Osteoblast (primary cell): ENCODE data around the gene EFCAB12. TPM values are rescaled to one million over a fixed set of nuclear protein-coding genes. Genes with fewer than 3 reads are reported as not detected.
"Not testable (repeated sequence)": the region's sequence is repeated elsewhere in the genome, so short reads cannot be mapped to it uniquely, and the experiment has no call there.

Experiments used
- DNase-seq: peaks from one replicate; pipeline ENCODE4 v3.0.0; 2011; ENCODE audit warnings: low spot score, mixed read lengths; ENCODE audit not compliant: insufficient read length; ENCODE audit errors: missing footprints
- H2AFZ ChIP-seq: 2 replicates; pipeline ENCODE4 v1.6.0; 2011; ENCODE audit warnings: mild to moderate bottlenecking, low read length
- H3K27ac ChIP-seq: 2 replicates; pipeline ENCODE4 v1.5.1; 2011; ENCODE audit warnings: mild to moderate bottlenecking, low read depth, low read length, moderate library complexity
- H3K27me3 ChIP-seq: 2 replicates; pipeline ENCODE4 v1.6.0; 2012; ENCODE audit warnings: mild to moderate bottlenecking, control low read depth, inconsistent platforms, low read length, moderate library complexity; ENCODE audit not compliant: insufficient read depth
- H3K36me3 ChIP-seq: 2 replicates; pipeline ENCODE4 v1.5.1; 2011; ENCODE audit warnings: mild to moderate bottlenecking, low read length, control low read depth, moderate library complexity; ENCODE audit not compliant: insufficient read depth
- H3K4me1 ChIP-seq: 2 replicates; pipeline ENCODE4 v1.5.1; 2011; ENCODE audit warnings: mild to moderate bottlenecking, low read length, control low read depth, moderate library complexity; ENCODE audit not compliant: insufficient read depth
- H3K4me2 ChIP-seq: 2 replicates; pipeline ENCODE4 v1.6.0; 2011; ENCODE audit warnings: mild to moderate bottlenecking, low read length; ENCODE audit not compliant: insufficient read depth
- H3K4me3 ChIP-seq: fragments of 200-600 bp; sonication (generic); 3 replicates; pipeline ENCODE4 v1.5.1; 2012; ENCODE audit warnings: mild to moderate bottlenecking, low read length, inconsistent platforms; ENCODE audit not compliant: insufficient read depth
- H3K79me2 ChIP-seq: 2 replicates; pipeline ENCODE4 v1.6.0; 2012; ENCODE audit warnings: mild to moderate bottlenecking, low read length, control low read depth, inconsistent platforms; ENCODE audit not compliant: insufficient read depth
- H3K9me3 ChIP-seq: 2 replicates; pipeline ENCODE4 v1.5.1; 2011; ENCODE audit warnings: low read depth, low read length, control low read depth
- H4K20me1 ChIP-seq: 2 replicates; pipeline ENCODE4 v1.6.0; 2012; ENCODE audit warnings: mild to moderate bottlenecking, low read length, control low read depth; ENCODE audit not compliant: insufficient read depth
- CTCF ChIP-seq: IDR thresholded peaks from 2 replicates; pipeline ENCODE4 v1.5.1; 2011; ENCODE audit warnings: mild to moderate bottlenecking, low read depth, low read length, moderate library complexity; ENCODE audit errors: extremely low read depth
- total RNA-seq: library from RNA; depleted of rRNA; stranded (reverse); fragments of >200 nt; gene quantifications from 2 replicates; pipeline ENCODE4 v1.2.3, GENCODE V29; 2012

The EFCAB12 gene
- total RNA-seq, 1 donor = under 0.01 TPM

DNA sequence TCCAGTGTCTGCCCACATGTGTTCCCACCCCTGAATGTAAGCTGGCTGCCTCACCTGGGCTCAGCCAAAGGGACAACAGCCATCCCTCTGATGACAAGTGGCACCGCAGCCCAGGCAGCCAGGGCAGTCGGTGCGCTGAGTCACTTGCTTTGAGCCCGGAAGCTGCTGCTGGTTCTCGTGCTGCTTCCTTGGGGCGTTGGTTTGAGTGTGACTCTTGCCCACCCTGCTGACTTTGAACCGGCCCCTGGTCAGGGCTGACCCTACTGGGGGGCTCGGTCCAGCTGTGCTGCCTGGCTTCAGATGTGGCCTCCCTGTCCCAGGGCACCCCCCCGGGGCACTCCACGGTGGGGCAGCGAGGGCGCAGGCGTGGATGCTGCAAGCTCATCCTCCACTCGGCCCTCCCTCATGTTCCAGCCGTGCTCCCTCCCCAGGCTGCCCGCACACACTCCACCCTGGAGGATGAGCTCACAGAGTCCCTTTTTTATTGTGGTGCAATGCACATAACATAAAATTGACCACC is 62.1 kb downstream of the EFCAB12 start:
- Histone ChIP-seq H3K36me3 (no peaks in the 10 kb centered on the region), H3K4me3 (no peak overlapping the region), H2AFZ (no peak overlapping the region), H3K4me1 (no peaks in the 10 kb centered on the region), H3K4me2 (no peak overlapping the region), H3K79me2 (no peaks in the 10 kb centered on the region), H3K27ac (no peak overlapping the region), H3K27me3 (peaks cover 3% of the 10 kb centered on the region), H4K20me1 (no peaks in the 10 kb centered on the region), H3K9me3 (no peaks in the 10 kb centered on the region)
- no peak for TF ChIP-seq CTCF
- DNase-seq = peak; percentile 60

DNA sequence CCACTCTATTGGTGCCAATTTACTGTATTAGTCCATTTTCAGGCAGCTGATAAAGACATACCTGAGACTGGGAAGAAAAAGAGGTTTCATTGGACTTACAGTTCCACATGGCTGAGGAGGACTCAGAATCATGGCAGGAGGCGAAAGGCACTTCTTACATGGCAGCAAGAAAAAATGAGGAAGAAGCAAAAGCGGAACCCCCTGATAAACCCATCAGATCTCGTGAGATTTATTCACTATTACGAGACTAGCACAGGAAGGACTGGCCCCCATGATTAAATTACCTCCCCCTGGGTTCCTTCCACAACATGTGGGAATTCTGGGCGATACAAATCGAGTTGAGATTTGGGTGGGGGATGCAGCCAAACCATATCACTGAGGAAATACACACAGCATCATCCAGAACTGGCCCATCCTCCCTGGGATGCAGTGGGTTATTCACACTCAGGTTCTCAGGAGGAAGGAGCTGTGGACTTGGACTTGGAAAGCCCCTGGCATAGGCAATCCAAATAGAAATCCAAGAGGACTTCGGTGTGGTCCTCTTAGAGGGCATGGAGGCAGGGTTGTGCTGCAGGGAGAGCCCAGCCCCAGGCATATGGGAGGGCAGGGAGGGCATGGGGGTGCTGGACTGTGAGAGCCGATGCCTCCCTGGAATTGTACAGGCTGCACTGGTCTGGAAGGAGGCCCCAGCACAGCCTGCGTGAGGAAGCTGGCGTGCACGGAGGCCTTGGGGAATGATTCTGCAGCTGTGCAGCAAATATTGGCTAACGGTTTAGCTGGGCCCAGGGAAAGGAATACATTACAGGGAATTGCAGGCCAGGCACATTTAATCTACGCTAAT is 62.9 kb downstream of the EFCAB12 start:
- no peak overlapping the region for H3K4me2 ChIP-seq
- DNase-seq = no peak
- peaks cover 3% of the 10 kb centered on the region for H3K27me3 ChIP-seq
- TF ChIP-seq CTCF = no peak
- no peaks in the 10 kb centered on the region for H4K20me1 ChIP-seq
- H3K27ac ChIP-seq = no peak overlapping the region
- no peak overlapping the region for H2AFZ ChIP-seq
- H3K79me2 ChIP-seq = no peaks in the 10 kb centered on the region
- H3K4me1 ChIP-seq = no peaks in the 10 kb centered on the region
- H3K36me3 ChIP-seq = no peaks in the 10 kb centered on the region
- no peaks in the 10 kb centered on the region for H3K9me3 ChIP-seq
- H3K4me3 ChIP-seq = no peak overlapping the region

DNA sequence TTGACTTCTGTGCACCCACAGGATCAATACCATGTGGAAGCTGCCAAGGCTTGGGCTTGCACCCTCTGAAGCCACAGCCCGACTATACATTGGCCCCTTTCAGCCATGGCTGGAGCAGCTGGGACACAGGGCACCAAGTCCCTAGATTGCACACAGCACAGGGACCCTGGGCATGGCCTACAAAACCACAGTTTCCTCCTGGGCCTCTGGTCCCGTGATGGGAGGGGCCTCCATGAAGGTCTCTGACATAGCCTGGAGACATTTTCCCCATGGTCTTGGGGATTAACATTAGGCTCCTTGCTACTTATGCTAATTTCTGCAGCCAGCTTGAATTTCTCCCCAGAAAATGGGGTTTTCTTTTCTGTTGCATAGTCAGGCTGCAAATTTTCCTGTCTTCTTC is 63.6 kb downstream of the EFCAB12 start:
- not testable (repeated sequence) for H3K27ac ChIP-seq, H3K27me3 ChIP-seq, H4K20me1 ChIP-seq, H3K4me2 ChIP-seq, H3K4me3 ChIP-seq, H3K4me1 ChIP-seq, DNase-seq, H3K36me3 ChIP-seq, H3K9me3 ChIP-seq, H3K79me2 ChIP-seq, H2AFZ ChIP-seq

DNA sequence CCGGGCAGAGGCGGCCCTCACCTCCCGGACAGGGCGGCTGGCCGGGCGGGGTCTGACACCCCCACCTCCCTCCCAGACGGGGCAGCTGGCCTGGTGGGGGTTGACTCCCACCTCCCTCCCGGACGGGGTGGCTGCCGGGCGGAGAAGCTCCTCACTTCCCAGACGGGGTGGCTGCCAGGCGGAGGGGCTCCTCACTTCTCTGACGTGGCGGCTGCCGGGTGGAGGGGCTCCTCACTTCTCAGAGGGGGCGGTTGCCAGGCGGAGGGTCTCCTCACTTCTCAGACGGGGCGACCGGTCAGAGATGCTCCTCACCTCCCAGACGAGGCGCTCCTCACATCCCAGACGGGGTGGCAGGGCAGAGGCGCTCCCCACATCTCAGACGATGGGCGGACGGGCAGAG is 65.1 kb downstream of the EFCAB12 start:
- H3K4me3 ChIP-seq, H4K20me1 ChIP-seq, H3K36me3 ChIP-seq, H3K27ac ChIP-seq, H3K27me3 ChIP-seq, H3K4me1 ChIP-seq, H3K79me2 ChIP-seq, DNase-seq, H3K9me3 ChIP-seq, H3K4me2 ChIP-seq, H2AFZ ChIP-seq: not testable (repeated sequence)
